H1 (cell line): ENCODE data around the gene BUD13. TPM values are rescaled to one million over a fixed set of nuclear protein-coding genes. Genes with fewer than 3 reads are reported as not detected.

Experiments
- CHD1 ChIP-seq: IDR thresholded peaks from 2 replicates; pipeline ENCODE4 v1.6.1; 2012; ENCODE audit warnings: low read depth, low read length, improper control_type of control experiment
- CHD7 ChIP-seq: fragments of 300-600 bp; sonication (generic); IDR thresholded peaks from 2 replicates; pipeline ENCODE4 v1.7.1; 2012; ENCODE audit warnings: low read length, moderate library complexity, mild to moderate bottlenecking, inconsistent platforms; ENCODE audit not compliant: insufficient replicate concordance
- RBBP5 ChIP-seq: IDR thresholded peaks from 2 replicates; pipeline ENCODE4 v1.7.1; 2012; ENCODE audit warnings: low read depth, mild to moderate bottlenecking, inconsistent platforms, low read length, moderate library complexity, borderline replicate concordance
- polyA plus RNA-seq, 7 experiments: library from polyadenylated mRNA; depleted of rRNA in 3 of 7; stranded (reverse) in 5 of 7; unstranded in 2 of 7; fragments of >200 nt in 5 of 7; fragments of 200-250 nt in 2 of 7; gene quantifications; 1 replicate in 5 of 7; 2 replicates in 1 of 7; 4 replicates in 1 of 7; pipeline versions ENCODE4 v1.2.1 to v1.2.3, GENCODE V29; 2011 to 2013; ENCODE audit warnings: missing spikeins in 2 of 7, mixed read lengths in 2 of 7
- total RNA-seq: library from RNA; stranded (reverse); fragmentation: NEBNext Ultra II Directional; extraction: Animal tissue kit (Norgen Biotek cat#: 25700); gene quantifications from 2 replicates; pipeline ENCODE4 v1.2.1, GENCODE V29; 2021

The BUD13 gene
- total and polyA plus RNA-seq, 2 of the 8 experiments (the other 6 are each of a cell fraction or from before 2014, with no cell fraction given), result 24.8 to 27.2 TPM

- TF ChIP-seq CHD7, result no peak
- TF ChIP-seq RBBP5, result no peak
- no peak for TF ChIP-seq CHD1
- TF ChIP-seq, all 59 proteins: peak for 0
These were observed 3.8 kb upstream of the BUD13 start (continued) for GRCh38 chr11:116776522-116776984.
